Left lung (tissue), 10 donors: ENCODE measurements around the gene AHI1. TPM values are rescaled to one million over a fixed set of nuclear protein-coding genes. Genes with fewer than 3 reads are reported as not detected.

Source experiments
- ATAC-seq: fragments of 200-7000 bp; cut with Tn5 transposase; one replicate; pipeline ENCODE4 v1.9.1; 2020; ENCODE audit warnings: moderate library complexity
- DNase-seq, 4 donors: peaks; one replicate each; pipeline ENCODE4 v3.0.0-alpha.2; 2013 to 2020
- H3K27ac ChIP-seq, 2 donors: fragments of 200-600 bp; sonication (generic) in 1 of 2; one replicate each; pipeline versions ENCODE4 v1.5.0 to v1.8.0; 2020 to 2021
- H3K27me3 ChIP-seq, 2 donors: fragments of 200-600 bp; sonication (generic) in 1 of 2; one replicate each; pipeline versions ENCODE4 v1.5.0 to v1.8.0; 2020 to 2021
- H3K36me3 ChIP-seq, 2 donors: fragments of 200-600 bp; sonication (generic) in 1 of 2; one replicate each; pipeline versions ENCODE4 v1.5.0 to v1.8.0; 2020 to 2021
- H3K4me1 ChIP-seq, 2 donors: fragments of 200-600 bp; one replicate each; pipeline ENCODE4 v1.8.0; 2021
- H3K4me3 ChIP-seq, 2 donors: fragments of 200-600 bp; sonication (generic) in 1 of 2; one replicate each; pipeline versions ENCODE4 v1.5.0 to v1.8.0; 2020 to 2021; ENCODE audit warnings: mild to moderate bottlenecking in 1 of 2
- H3K9me3 ChIP-seq, 2 donors: fragments of 200-600 bp; sonication (generic) in 1 of 2; one replicate each; pipeline versions ENCODE4 v1.5.0 to v1.8.0; 2020 to 2021
- intact Hi-C, 2 donors: fragments of 100-400 bp; cut with DNase I; formaldehyde crosslinking; loops; one replicate each; pipeline versions ENCODE4 v1.11.2 to v1.14.2; 2022
- polyA plus RNA-seq, 6 donors: library from polyadenylated mRNA; unstranded; fragments of 120-200 nt; gene quantifications; one replicate each; pipeline ENCODE4 v1.2.1, GENCODE V29; 2013; ENCODE audit not compliant: insufficient read length in 6 of 6
- total RNA-seq, 2 donors: library from RNA; stranded (reverse); fragmentation: NEBNext Ultra II Directional; extraction: Animal tissue kit (Norgen Biotek cat#: 25700); gene quantifications; one replicate each; pipeline ENCODE4 v1.2.1, GENCODE V29; 2021
- TF ChIP-seq, protein P1 (sequence below), 2 donors: fragments of 200-600 bp; sonication (generic) in 1 of 2; IDR thresholded peaks; one replicate each; pipeline versions ENCODE4 v1.5.0 to v1.8.0; 2021; ENCODE audit warnings: antibody characterized with exemption in 2 of 2
- donor health status: DM: no; HTN: yes; CAD: no.
- donor health status: DM: no; HTN: no; CAD: no.

The AHI1 gene
- total and polyA plus RNA-seq, 8 donors, result 23.7 to 65.0 (median 49.0) TPM

DNA sequence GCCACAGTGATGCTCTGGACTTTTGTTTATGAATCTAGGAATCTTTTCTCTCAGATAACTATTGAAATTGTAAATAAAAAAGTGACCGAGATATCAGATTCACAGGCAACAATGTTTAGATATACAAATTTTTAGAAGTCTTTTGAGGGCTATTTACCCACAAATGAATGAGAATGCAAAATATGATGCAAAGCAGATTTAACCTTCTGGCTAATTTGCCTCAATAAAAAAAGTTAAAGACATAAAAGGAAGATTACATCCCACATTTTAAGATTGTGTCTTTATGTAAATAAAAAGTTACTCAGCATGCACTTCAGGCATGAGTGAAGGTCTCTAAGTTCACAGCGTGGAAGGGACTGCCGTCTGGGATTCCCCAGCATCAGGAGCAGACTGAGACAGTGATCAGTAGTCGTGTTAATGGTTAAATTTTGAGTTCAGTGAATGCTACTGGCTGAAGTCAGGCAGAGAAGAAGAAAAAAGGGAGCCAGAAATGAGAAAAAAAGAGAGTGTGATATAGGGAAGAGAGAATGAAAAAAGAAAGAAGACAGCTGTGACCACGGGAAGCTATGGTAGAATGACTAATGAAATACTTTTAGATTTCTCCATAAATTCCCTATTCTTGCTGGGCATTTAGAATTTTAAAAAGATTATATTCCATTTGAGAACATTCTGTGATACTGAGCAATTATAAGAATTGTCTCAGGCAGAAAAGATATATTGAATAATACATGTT, 222.8 kb downstream of the AHI1 start:
- Histone ChIP-seq H3K36me3 (no peaks in the 10 kb centered on the region), H3K9me3 (no peaks in the 10 kb centered on the region), H3K4me1 (peaks cover 0 to 5% of the 10 kb centered on the region in 2 donors), H3K27ac (no peak overlapping the region), H3K4me3 (no peak overlapping the region), H3K27me3 (no peaks in the 10 kb centered on the region)
- no peak for DNase-seq
- ATAC-seq, result no peak
- TF ChIP-seq, protein P1, sequence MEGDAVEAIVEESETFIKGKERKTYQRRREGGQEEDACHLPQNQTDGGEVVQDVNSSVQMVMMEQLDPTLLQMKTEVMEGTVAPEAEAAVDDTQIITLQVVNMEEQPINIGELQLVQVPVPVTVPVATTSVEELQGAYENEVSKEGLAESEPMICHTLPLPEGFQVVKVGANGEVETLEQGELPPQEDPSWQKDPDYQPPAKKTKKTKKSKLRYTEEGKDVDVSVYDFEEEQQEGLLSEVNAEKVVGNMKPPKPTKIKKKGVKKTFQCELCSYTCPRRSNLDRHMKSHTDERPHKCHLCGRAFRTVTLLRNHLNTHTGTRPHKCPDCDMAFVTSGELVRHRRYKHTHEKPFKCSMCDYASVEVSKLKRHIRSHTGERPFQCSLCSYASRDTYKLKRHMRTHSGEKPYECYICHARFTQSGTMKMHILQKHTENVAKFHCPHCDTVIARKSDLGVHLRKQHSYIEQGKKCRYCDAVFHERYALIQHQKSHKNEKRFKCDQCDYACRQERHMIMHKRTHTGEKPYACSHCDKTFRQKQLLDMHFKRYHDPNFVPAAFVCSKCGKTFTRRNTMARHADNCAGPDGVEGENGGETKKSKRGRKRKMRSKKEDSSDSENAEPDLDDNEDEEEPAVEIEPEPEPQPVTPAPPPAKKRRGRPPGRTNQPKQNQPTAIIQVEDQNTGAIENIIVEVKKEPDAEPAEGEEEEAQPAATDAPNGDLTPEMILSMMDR (IDR thresholded peaks at IDR 0.05), result no peak
- intact Hi-C loops, result no loop called here

DNA sequence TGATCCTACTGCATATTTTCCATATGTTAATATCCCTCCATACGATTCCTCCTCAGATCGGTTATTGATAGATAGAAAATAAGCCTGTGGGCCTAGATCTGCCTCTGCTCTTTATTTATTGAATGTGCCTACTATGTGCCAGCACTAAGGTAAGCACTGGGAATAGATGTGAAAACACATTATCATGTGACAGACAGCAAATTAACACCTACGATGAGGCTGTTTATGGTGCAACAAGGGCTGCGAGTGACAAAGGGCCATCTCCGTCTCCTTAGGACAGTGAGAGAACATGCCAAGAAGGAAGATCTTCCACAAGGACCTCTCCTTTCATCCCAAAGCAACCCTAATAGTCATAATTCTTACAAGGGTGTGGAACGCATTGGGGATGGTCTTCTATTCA, 225.9 kb downstream of the AHI1 start:
- no peak overlapping the region for H3K4me3 ChIP-seq
- ATAC-seq, result no peak
- no peak for DNase-seq
- H3K4me1 ChIP-seq, result peaks cover 0 to 5% of the 10 kb centered on the region in 2 donors
- no peaks in the 10 kb centered on the region for H3K27me3 ChIP-seq
- peak overlapping the region; percentile 73 to 74 for H3K27ac ChIP-seq
- intact Hi-C loops, result no loop called here
- H3K36me3 ChIP-seq, result no peaks in the 10 kb centered on the region
- no peaks in the 10 kb centered on the region for H3K9me3 ChIP-seq
- TF ChIP-seq, protein P1 (IDR thresholded peaks at IDR 0.05), result no peak

DNA sequence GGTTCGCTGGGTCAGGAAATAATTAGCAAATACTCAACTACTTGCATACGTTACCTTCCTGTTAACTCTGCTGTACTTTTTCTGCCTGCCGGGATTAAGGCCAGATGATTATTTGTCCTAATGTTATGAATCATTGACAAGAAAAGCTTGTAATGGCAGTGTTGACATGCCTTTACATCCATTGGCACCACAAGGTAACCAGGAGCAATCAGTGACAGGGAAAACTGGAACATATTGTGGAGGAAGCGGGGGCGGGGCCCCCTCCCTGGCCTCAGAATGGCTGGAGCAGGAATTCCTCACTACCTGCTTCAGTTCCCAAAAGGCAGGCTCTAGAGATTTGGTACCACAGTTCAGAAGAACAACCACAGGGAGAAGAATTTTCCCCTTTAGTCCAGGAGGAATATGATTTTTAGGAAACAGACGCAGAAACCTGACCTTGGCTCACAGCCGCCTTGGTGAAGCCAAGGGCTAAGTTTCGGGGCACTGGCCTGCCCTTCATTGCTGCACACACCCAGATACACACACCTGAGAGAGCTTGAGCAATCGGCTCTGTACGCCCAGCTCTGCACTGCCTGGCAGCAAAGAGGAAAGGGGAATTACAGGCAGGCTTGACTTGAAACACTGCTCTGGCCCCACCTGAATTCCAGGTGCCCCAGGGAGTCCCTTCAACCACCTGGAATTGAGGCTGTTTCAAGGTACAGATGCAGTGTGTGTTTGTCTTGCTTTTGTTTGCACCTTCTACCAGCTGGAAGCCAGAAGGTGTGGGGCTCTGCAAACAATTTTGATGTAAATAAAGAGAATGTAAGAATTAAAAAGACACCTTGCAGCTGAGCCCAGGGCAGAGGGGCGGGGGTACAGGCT, 226.6 kb downstream of the AHI1 start:
- TF ChIP-seq, protein P1 (IDR thresholded peaks at IDR 0.05), result no peak
- no peaks in the 10 kb centered on the region for H3K27me3 ChIP-seq
- no peaks in the 10 kb centered on the region for H3K36me3 ChIP-seq
- DNase-seq, result peak in 3 of 4 donors; percentile 55 to 80 (median 72)
- ATAC-seq, result peak; percentile 97
- H3K27ac ChIP-seq, result peak overlapping the region; percentile 73 to 74
- intact Hi-C loops, result no loop called here
- H3K4me1 ChIP-seq, result peaks cover 0 to 5% of the 10 kb centered on the region in 2 donors
- no peak overlapping the region for H3K4me3 ChIP-seq
- no peaks in the 10 kb centered on the region for H3K9me3 ChIP-seq

DNA sequence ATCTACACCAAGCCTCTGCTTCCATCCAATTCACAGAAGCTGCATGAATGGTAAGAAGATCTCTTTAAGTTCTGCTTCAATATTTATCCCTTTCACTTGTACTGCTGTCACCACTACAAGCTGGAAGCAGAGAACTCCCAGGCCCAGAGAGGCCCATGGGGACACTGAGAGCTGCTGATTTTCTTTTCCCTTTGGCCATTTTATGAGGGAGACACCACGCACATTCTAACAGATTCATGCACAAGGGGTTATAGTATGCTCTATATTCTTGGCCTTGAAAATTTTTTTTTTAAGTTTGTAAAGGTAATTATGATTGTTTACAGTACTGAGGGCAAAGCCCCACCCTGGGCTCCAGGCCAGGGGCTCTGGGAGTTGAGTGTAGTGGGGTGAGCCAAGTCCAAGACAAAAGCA, 228.1 kb downstream of the AHI1 start:
- H3K27ac ChIP-seq, result no peak overlapping the region

More for the DNA sequence above, 228.1 kb downstream of the AHI1 start:
- no peak for ATAC-seq
- TF ChIP-seq, protein P1 (IDR thresholded peaks at IDR 0.05), result no peak
- Histone ChIP-seq H3K9me3 (no peaks in the 10 kb centered on the region), H3K36me3 (no peaks in the 10 kb centered on the region), H3K27me3 (no peaks in the 10 kb centered on the region), H3K4me3 (no peak overlapping the region), H3K4me1 (peaks cover 0 to 5% of the 10 kb centered on the region in 2 donors)
- no peak for DNase-seq
- intact Hi-C loops, result no loop called here
